ENCODE data around the gene CALN1.

GRCh38 chr7:71991586-71991985 is 420.6 kb downstream of the CALN1 start:
- TF ChIP-seq CTCF (IDR thresholded peaks at IDR 0.05) (no peak), POLR2A (IDR thresholded peaks at IDR 0.05) (no peak), POLR2AphosphoS5 (IDR thresholded peaks at IDR 0.05) (no peak)

Measured in prostate gland (tissue), 2 donors.